Measurements from ENCODE around the gene TOB2.
"Not testable (repeated sequence)": the region's sequence is repeated elsewhere in the genome, so short reads cannot be mapped to it uniquely, and the experiment has no call there.

TOB2 gene

DNA sequence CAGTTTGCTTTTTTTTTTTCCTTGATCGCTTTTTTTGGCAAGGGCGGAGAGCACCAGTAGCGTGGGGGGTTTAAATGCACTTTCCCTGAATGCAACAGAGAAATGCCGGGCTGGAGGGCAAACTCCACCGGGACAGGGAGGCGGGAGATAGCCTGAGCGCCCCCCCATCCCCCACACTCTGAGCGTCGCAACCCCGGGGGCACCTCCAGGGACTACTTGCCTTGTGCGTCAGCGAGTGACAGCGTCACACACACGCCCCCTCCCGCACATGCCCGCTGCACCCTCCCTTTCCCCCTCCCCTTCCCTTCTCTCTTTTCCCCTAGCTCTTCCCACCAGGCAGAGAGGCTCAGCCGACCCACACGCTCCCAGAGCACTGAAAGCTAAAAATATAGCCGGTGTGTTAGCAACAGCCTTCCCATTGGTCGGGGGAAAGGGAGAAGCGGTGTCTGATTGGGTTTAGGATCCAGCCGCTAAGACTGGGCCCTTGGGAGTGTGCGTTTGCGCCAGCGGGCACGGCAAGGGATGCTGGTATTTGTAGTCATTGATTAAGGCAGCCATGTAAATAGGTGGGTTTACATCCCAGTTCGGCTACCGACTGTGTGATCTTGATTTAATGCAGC lies 1.7 kb upstream of the TOB2 start:
- Histone ChIP-seq H3K9me3 (ENCODE audit: low read depth, low read length) (no peaks in the 10 kb centered on the region), H3K4me3 (peak overlapping the region; percentile 98), H3K27ac (peak overlapping the region; percentile 98), H3K9ac (ENCODE audit: insufficient read length) (peak overlapping the region; percentile 95), H3K36me3 (ENCODE audit: insufficient read depth, low read length) (peaks cover 4% of the 10 kb centered on the region; the same call in 1 of the 2 replicates)
- TF ChIP-seq FOXP2 (optimal IDR thresholded peaks at IDR 0.05; ENCODE audit: control extremely low read depth, extremely low read length, insufficient read depth), result peak; percentile 94
- peak; percentile 72 for TF ChIP-seq POLR2AphosphoS5 (IDR thresholded peaks at IDR 0.05; ENCODE audit: borderline replicate concordance, low read depth, low read length)
- no peak for TF ChIP-seq EZH2 (IDR thresholded peaks at IDR 0.05)
- DNase-seq (ENCODE audit: low read depth, low spot score), result peak; percentile 99

DNA sequence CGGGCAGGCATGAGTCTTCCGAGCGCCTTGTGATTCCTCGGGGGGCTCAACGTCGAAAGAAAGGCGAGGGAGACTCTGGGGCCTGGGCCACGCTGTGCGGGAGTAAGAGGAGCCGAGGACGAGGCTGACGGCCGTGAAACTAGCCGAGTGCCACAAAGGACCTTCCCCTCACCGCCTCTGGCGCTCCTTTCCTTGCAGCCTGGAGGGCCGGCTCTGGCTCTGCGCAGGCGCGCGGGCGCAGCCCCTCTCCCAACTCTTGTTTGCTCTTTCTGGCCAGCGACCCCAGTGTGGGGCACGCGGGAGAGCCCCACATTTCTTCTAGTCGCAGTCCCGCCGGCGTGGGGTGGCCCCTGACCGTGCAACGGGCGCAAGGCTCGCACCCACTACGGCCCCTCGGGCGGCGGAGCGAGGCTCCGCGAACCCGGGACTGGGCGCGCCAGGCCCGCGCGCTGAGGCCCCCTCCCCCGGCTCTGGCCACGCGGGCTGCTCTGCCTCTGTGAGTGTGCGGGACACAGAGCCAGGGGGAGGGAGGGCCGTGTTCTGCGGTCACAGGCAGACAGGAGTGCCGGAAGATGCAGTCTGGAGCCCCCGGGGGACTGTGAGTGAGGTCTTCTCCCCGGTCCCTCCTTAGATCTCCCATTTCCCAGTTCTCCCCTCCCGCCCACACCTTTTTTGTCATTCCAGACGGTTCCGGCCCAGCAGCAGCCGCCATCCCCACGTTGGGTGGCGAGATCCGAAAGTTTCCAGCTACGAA lies 1.0 kb upstream of the TOB2 start:
- H3K9me3 ChIP-seq (ENCODE audit: low read depth, low read length), result no peaks in the 10 kb centered on the region
- peak overlapping the region; percentile 98 for H3K4me3 ChIP-seq
- H3K9ac ChIP-seq (ENCODE audit: insufficient read length), result peak overlapping the region; percentile 95
- no peak for DNase-seq (ENCODE audit: low read depth, low spot score)
- TF ChIP-seq EZH2 (IDR thresholded peaks at IDR 0.05) (no peak), POLR2AphosphoS5 (IDR thresholded peaks at IDR 0.05; ENCODE audit: borderline replicate concordance, low read depth, low read length) (no peak; the same call in 1 of the 2 replicates), FOXP2 (optimal IDR thresholded peaks at IDR 0.05; ENCODE audit: control extremely low read depth, extremely low read length, insufficient read depth) (no peak)
- peak overlapping the region; percentile 98 for H3K27ac ChIP-seq
- H3K36me3 ChIP-seq (ENCODE audit: insufficient read depth, low read length), result peaks cover 8% of the 10 kb centered on the region; the same call in 1 of the 2 replicates

DNA sequence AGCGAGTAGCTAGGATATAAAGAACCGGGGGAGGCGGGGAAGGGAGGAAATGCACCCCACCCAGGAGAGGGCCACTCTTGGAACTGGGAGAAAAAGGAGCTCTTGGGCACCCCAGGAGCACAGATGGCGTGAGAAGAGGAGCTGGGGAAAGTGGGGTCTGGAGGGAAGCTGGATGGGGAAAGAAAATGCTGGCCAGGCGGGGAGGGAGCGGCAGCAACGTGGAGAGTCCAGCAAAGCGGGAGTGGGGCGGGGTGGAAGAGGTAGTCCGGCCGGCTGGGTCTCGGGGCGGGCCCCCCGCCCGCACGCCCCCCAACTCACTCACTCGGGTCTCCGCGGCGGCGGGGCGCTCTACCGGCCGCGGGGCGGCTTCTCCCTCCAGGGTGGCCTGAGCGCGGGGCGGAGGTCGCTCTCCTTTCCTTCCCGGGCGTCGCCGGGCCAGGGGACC lies 522 bp downstream of the TOB2 start:
- TF ChIP-seq POLR2AphosphoS5 (IDR thresholded peaks at IDR 0.05; ENCODE audit: borderline replicate concordance, low read depth, low read length) (no peak), FOXP2 (optimal IDR thresholded peaks at IDR 0.05; ENCODE audit: control extremely low read depth, extremely low read length, insufficient read depth) (no peak), EZH2 (IDR thresholded peaks at IDR 0.05) (no peak)
- no peaks in the 10 kb centered on the region for H3K9me3 ChIP-seq (ENCODE audit: low read depth, low read length)
- H3K4me3 ChIP-seq, result peak overlapping the region; percentile 98
- peaks cover 17% of the 10 kb centered on the region; the same call in 1 of the 2 replicates for H3K36me3 ChIP-seq (ENCODE audit: insufficient read depth, low read length)
- peak overlapping the region; percentile 90 for H3K9ac ChIP-seq (ENCODE audit: insufficient read length)
- DNase-seq (ENCODE audit: low read depth, low spot score), result no peak
- H3K27ac ChIP-seq, result peak overlapping the region; percentile 70

- Histone ChIP-seq H3K36me3 (ENCODE audit: insufficient read depth, low read length) (peaks cover 19% of the 10 kb centered on the region; the same call in 1 of the 2 replicates), H3K9ac (ENCODE audit: insufficient read length) (peak overlapping the region; percentile 90), H3K27ac (peak overlapping the region; percentile 73), H3K4me3 (peak overlapping the region; percentile 98), H3K9me3 (ENCODE audit: low read depth, low read length) (no peaks in the 10 kb centered on the region)
- TF ChIP-seq POLR2AphosphoS5 (IDR thresholded peaks at IDR 0.05; ENCODE audit: borderline replicate concordance, low read depth, low read length), result no peak
- no peak for TF ChIP-seq EZH2 (IDR thresholded peaks at IDR 0.05)
- TF ChIP-seq FOXP2 (optimal IDR thresholded peaks at IDR 0.05; ENCODE audit: control extremely low read depth, extremely low read length, insufficient read depth), result no peak
- no peak for DNase-seq (ENCODE audit: low read depth, low spot score)
Measured at GRCh38 chr22:41445129-41446056, 1.2 kb downstream of the TOB2 start.

DNA sequence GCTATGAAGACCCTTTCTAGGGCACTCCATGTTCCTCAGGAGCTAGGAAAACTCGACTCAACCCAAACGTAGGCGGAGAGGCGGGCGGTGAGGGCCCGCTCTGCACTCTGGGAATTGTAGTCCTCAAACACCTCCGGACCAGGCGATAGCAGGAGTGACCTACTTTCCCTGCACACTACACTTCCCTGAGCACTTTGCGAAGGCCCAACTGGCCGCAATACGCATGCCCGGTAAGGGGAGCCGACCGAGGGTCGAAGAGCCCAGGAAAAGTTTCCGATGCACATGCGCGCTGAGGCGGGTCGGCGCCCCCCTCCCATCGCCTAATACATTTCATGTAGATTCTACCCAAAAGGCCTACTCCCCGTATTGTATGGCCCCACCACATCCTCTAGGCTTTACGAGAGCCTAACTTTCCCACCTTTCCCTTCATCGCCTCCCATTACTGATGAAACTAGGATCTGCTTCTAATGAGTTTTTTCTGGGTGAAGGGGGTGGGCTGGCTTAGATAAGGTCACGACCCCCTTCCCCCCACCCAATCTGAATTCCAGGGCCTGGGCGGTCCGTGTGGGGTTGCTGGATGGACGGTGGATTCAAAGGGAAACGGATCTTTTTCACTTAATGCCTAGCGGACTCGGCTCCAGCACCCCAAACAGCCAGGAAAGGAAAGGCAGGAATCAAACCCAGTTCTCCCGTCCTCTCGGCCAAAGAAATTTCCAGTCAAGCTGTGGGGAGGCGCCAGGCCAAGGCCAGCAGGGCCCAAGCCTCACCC lies 2.1 kb downstream of the TOB2 start:
- peak overlapping the region; percentile 73; the same call in 1 of the 2 replicates for H3K27ac ChIP-seq
- no peaks in the 10 kb centered on the region for H3K9me3 ChIP-seq (ENCODE audit: low read depth, low read length)
- H3K4me3 ChIP-seq, result peak overlapping the region; percentile 98
- H3K9ac ChIP-seq (ENCODE audit: insufficient read length), result peak overlapping the region; percentile 90
- peak; percentile 75 for DNase-seq (ENCODE audit: low read depth, low spot score)
- TF ChIP-seq POLR2AphosphoS5 (IDR thresholded peaks at IDR 0.05; ENCODE audit: borderline replicate concordance, low read depth, low read length) (0 out of 2 replicates have a peak, but pooled peaks have one; percentile 7), EZH2 (IDR thresholded peaks at IDR 0.05) (no peak)
- H3K36me3 ChIP-seq (ENCODE audit: insufficient read depth, low read length), result peaks cover 19% of the 10 kb centered on the region; the same call in 1 of the 2 replicates

DNA sequence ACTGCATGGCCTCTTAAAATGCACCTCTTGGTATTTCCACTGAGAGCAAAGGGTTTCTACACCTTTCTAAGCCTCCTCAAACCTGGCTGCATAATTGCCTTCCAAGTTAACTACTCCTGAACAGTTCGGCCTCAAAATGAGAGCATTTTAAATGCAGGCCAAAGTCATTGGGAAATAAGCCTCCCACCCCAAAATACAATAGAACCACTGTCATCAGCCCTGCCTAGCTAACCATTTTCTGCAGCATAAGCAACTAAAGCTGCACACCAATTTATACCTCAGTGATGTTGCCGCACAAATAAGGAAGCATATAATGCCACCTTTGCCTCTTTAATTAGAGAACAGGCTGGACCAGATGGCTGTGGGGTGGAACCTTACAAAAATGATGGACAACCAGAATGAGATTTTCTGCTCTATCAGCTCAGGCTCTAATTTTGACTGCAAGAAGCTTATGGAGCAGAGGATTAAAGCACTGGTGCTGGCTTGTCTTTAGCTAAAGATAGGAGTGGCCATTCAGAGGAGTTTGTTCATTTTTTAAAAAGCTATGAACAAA lies 4.3 kb downstream of the TOB2 start:
- Histone ChIP-seq H3K4me3 (no peak overlapping the region), H3K9me3 (ENCODE audit: low read depth, low read length) (no peaks in the 10 kb centered on the region), H3K36me3 (ENCODE audit: insufficient read depth, low read length) (peaks cover 21% of the 10 kb centered on the region; the same call in 1 of the 2 replicates), H3K27ac (peak overlapping the region; percentile 33; the same call in 1 of the 2 replicates), H3K9ac (ENCODE audit: insufficient read length) (no peak overlapping the region)
- no peak for DNase-seq (ENCODE audit: low read depth, low spot score)
- no peak for TF ChIP-seq EZH2 (IDR thresholded peaks at IDR 0.05)
- no peak for TF ChIP-seq FOXP2 (optimal IDR thresholded peaks at IDR 0.05; ENCODE audit: control extremely low read depth, extremely low read length, insufficient read depth)
- no peak for TF ChIP-seq POLR2AphosphoS5 (IDR thresholded peaks at IDR 0.05; ENCODE audit: borderline replicate concordance, low read depth, low read length)

- not testable (repeated sequence) for DNase-seq (ENCODE audit: low read depth, low spot score)
Measured at GRCh38 chr22:41440511-41440910, 6.1 kb downstream of the TOB2 start.

More at GRCh38 chr22:41440511-41440910, 6.1 kb downstream of the TOB2 start:
- not testable (repeated sequence) for H3K9ac ChIP-seq (ENCODE audit: insufficient read length); H3K4me3 ChIP-seq; H3K9me3 ChIP-seq (ENCODE audit: low read depth, low read length); H3K27ac ChIP-seq
- H3K36me3 ChIP-seq (ENCODE audit: insufficient read depth, low read length), result peaks cover 39% of the 10 kb centered on the region

All from SK-N-MC (cell line).